GM18867 (cell line): ENCODE data around the gene PKN1.
A peak's percentile ranks its signal among the peaks of the same experiment; 100 is the strongest.
"Not testable (repeated sequence)": the region's sequence is repeated elsewhere in the genome, so short reads cannot be mapped to it uniquely, and the experiment has no call there.

Experiments
- ATAC-seq: cut with Tn5 transposase; IDR thresholded peaks from one replicate; pipeline ENCODE4 v1.9.1; 2021; ENCODE audit warnings: mild to moderate bottlenecking, moderate library complexity; ENCODE audit not compliant: unreplicated experiment

PKN1 gene

GRCh38 chr19:14432791-14433553 lies at the start of gene PKN1:
TSS of gene PKN1 (plus strand) at chr19:14433306. CDS start at chr19:14433522, 216 bp downstream.
- ATAC-seq = peak; percentile 49

- no peak for ATAC-seq
These were observed 49.2 kb upstream of the PKN1 start for GRCh38 chr19:14383661-14384555.

GRCh38 chr19:14385492-14385891 lies 47.6 kb upstream of the PKN1 start:
- no peak for ATAC-seq

GRCh38 chr19:14390548-14390947 lies 42.6 kb upstream of the PKN1 start:
- ATAC-seq = no peak

- no peak for ATAC-seq
These were observed 41.8 kb upstream of the PKN1 start for GRCh38 chr19:14391156-14391821.

GRCh38 chr19:14393329-14393728 lies 39.8 kb upstream of the PKN1 start:
- ATAC-seq = no peak

- no peak for ATAC-seq
These were observed 38.9 kb upstream of the PKN1 start for GRCh38 chr19:14394167-14394566.

- ATAC-seq = no peak
These were observed 37.8 kb upstream of the PKN1 start for GRCh38 chr19:14395262-14395661.

GRCh38 chr19:14395710-14396336 lies 37.3 kb upstream of the PKN1 start:
- no peak for ATAC-seq

GRCh38 chr19:14396730-14397129 lies 36.4 kb upstream of the PKN1 start:
- ATAC-seq = not testable (repeated sequence)

- ATAC-seq = not testable (repeated sequence)
These were observed 35.9 kb upstream of the PKN1 start for GRCh38 chr19:14397168-14397567.

GRCh38 chr19:14400951-14401431 lies 32.1 kb upstream of the PKN1 start:
- ATAC-seq = no peak

- no peak for ATAC-seq
These were observed 31.5 kb upstream of the PKN1 start for GRCh38 chr19:14401468-14402195.

GRCh38 chr19:14402332-14403144 lies 30.6 kb upstream of the PKN1 start:
- ATAC-seq = no peak

- not testable (repeated sequence) for ATAC-seq
These were observed 29.8 kb upstream of the PKN1 start for GRCh38 chr19:14403145-14403930.

GRCh38 chr19:14404312-14404711 lies 28.8 kb upstream of the PKN1 start:
- no peak for ATAC-seq

GRCh38 chr19:14405380-14405757 lies 27.7 kb upstream of the PKN1 start:
- ATAC-seq = no peak
